Kasumi-1 (cell line): Measurements from ENCODE around the gene CCDC88B.

Source experiments
- DNase-seq, 2 experiments: peaks; one replicate each; lab custom pipeline; 2025; lab: John Stamatoyannopoulos, UW

CCDC88B gene

GRCh38 chr11:64384981-64385944 is 45.3 kb downstream of the CCDC88B start:
- DNase-seq: peak; percentile 16 to 18

GRCh38 chr11:64385945-64386704 is 46.1 kb downstream of the CCDC88B start:
- DNase-seq: no peak

GRCh38 chr11:64387916-64388315 is 47.9 kb downstream of the CCDC88B start:
- DNase-seq: no peak

- no peak for DNase-seq
Measured at GRCh38 chr11:64388894-64389293, 48.9 kb downstream of the CCDC88B start.

GRCh38 chr11:64389851-64390250 is 49.8 kb downstream of the CCDC88B start:
- no peak for DNase-seq

- no peak for DNase-seq
Measured at GRCh38 chr11:64390558-64390957, 50.6 kb downstream of the CCDC88B start.

- no peak for DNase-seq
Measured at GRCh38 chr11:64391839-64392238, 51.8 kb downstream of the CCDC88B start.

GRCh38 chr11:64395545-64396078 is 55.6 kb downstream of the CCDC88B start:
- DNase-seq: no peak

GRCh38 chr11:64396079-64396591 is 56.1 kb downstream of the CCDC88B start:
- no peak for DNase-seq

GRCh38 chr11:64400102-64400501 is 60.1 kb downstream of the CCDC88B start:
- DNase-seq: no peak

GRCh38 chr11:64400667-64401066 is 60.7 kb downstream of the CCDC88B start:
- DNase-seq: no peak

GRCh38 chr11:64401775-64402174 is 61.8 kb downstream of the CCDC88B start:
- no peak for DNase-seq

- no peak for DNase-seq
Measured at GRCh38 chr11:64403106-64403505, 63.1 kb downstream of the CCDC88B start.

- DNase-seq: no peak
Measured at GRCh38 chr11:64406221-64406946, 66.4 kb downstream of the CCDC88B start.
